ENCODE measurements around the gene PFKP.

PFKP gene

GRCh38 chr10:3062502-3063186 is 4.7 kb upstream of the PFKP start:
- no peak for ATAC-seq (ENCODE audit: insufficient read depth, low read depth)
- H2AFZ ChIP-seq (ENCODE audit: low read depth, low read length): no peak overlapping the region
- no peak for DNase-seq
- peaks cover 5% of the 10 kb centered on the region for H3K27me3 ChIP-seq (ENCODE audit: insufficient read depth, low read length, poor library complexity)
- no peak overlapping the region for H3K4me3 ChIP-seq (ENCODE audit: low read depth in 1 of 2, low read length in 2 of 2)
- H3K79me2 ChIP-seq (ENCODE audit: insufficient read depth, low read length): peaks cover 2% of the 10 kb centered on the region
- H4K20me1 ChIP-seq (ENCODE audit: insufficient read depth, low read length): no peaks in the 10 kb centered on the region; the same call in 1 of the 2 replicates
- no peaks in the 10 kb centered on the region for H3K9me3 ChIP-seq (ENCODE audit: insufficient read depth, low read length, severe bottlenecking)
- H3K9ac ChIP-seq (ENCODE audit: low read depth, low read length): no peak overlapping the region
- H3K4me2 ChIP-seq (ENCODE audit: insufficient read depth, low read length): no peak overlapping the region
- H3K27ac ChIP-seq (ENCODE audit: low read length): no peak overlapping the region
- TF ChIP-seq, protein P1, sequence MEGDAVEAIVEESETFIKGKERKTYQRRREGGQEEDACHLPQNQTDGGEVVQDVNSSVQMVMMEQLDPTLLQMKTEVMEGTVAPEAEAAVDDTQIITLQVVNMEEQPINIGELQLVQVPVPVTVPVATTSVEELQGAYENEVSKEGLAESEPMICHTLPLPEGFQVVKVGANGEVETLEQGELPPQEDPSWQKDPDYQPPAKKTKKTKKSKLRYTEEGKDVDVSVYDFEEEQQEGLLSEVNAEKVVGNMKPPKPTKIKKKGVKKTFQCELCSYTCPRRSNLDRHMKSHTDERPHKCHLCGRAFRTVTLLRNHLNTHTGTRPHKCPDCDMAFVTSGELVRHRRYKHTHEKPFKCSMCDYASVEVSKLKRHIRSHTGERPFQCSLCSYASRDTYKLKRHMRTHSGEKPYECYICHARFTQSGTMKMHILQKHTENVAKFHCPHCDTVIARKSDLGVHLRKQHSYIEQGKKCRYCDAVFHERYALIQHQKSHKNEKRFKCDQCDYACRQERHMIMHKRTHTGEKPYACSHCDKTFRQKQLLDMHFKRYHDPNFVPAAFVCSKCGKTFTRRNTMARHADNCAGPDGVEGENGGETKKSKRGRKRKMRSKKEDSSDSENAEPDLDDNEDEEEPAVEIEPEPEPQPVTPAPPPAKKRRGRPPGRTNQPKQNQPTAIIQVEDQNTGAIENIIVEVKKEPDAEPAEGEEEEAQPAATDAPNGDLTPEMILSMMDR (IDR thresholded peaks at IDR 0.05; ENCODE audit: borderline replicate concordance, extremely low read depth, low read length, poor library complexity, severe bottlenecking): no peak
- no peak for TF ChIP-seq EZH2 (IDR thresholded peaks at IDR 0.05; ENCODE audit: borderline replicate concordance, low read depth, low read length, severe bottlenecking)
- peaks cover 4% of the 10 kb centered on the region for H3K4me1 ChIP-seq (ENCODE audit: insufficient read depth, low read length)
- no peaks in the 10 kb centered on the region for H3K36me3 ChIP-seq (ENCODE audit: insufficient read depth, low read length)

GRCh38 chr10:3064423-3064822 is 2.9 kb upstream of the PFKP start:
- peaks cover 20% of the 10 kb centered on the region for H3K79me2 ChIP-seq (ENCODE audit: insufficient read depth, low read length)
- H4K20me1 ChIP-seq (ENCODE audit: insufficient read depth, low read length): peaks cover 4% of the 10 kb centered on the region
- no peak overlapping the region for H2AFZ ChIP-seq (ENCODE audit: low read depth, low read length)
- peaks cover 5% of the 10 kb centered on the region for H3K27me3 ChIP-seq (ENCODE audit: insufficient read depth, low read length, poor library complexity)
- H3K36me3 ChIP-seq (ENCODE audit: insufficient read depth, low read length): peaks cover 11% of the 10 kb centered on the region
- H3K9me3 ChIP-seq (ENCODE audit: insufficient read depth, low read length, severe bottlenecking): no peaks in the 10 kb centered on the region
- peaks cover 8% of the 10 kb centered on the region for H3K4me1 ChIP-seq (ENCODE audit: insufficient read depth, low read length)
- H3K4me2 ChIP-seq (ENCODE audit: insufficient read depth, low read length): no peak overlapping the region
- ATAC-seq (ENCODE audit: insufficient read depth, low read depth): no peak
- no peak for DNase-seq
- no peak overlapping the region for H3K4me3 ChIP-seq (ENCODE audit: low read depth in 1 of 2, low read length in 2 of 2)
- no peak for TF ChIP-seq EZH2 (IDR thresholded peaks at IDR 0.05; ENCODE audit: borderline replicate concordance, low read depth, low read length, severe bottlenecking)
- TF ChIP-seq, protein P1 (IDR thresholded peaks at IDR 0.05; ENCODE audit: borderline replicate concordance, extremely low read depth, low read length, poor library complexity, severe bottlenecking): no peak
- H3K9ac ChIP-seq (ENCODE audit: low read depth, low read length): no peak overlapping the region
- H3K27ac ChIP-seq (ENCODE audit: low read length): no peak overlapping the region

DNA sequence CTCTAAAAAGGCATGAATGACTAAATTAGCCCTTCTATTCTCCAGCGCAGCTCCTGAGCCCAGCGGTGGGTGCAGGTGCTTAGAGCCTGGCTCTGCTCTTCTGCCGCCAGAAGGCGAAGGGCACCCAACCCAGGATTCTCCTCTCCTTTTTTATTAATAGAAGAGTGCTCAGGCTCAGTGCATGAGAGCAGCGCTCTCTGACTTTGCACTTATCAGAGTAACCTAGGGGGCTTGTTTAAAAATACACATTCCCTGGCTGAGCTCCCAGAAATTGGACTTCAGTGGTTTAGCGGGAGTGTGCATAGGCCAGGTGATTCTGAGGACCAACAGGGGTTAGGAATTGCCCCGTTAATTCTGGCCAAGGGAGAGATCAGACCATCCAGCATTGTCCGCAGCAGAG is 1.7 kb upstream of the PFKP start:
- TF ChIP-seq, protein P1 (IDR thresholded peaks at IDR 0.05; ENCODE audit: borderline replicate concordance, extremely low read depth, low read length, poor library complexity, severe bottlenecking): no peak
- no peak for TF ChIP-seq EZH2 (IDR thresholded peaks at IDR 0.05; ENCODE audit: borderline replicate concordance, low read depth, low read length, severe bottlenecking)
- no peak overlapping the region for H3K27ac ChIP-seq (ENCODE audit: low read length)
- H3K36me3 ChIP-seq (ENCODE audit: insufficient read depth, low read length): peaks cover 23% of the 10 kb centered on the region
- H3K4me1 ChIP-seq (ENCODE audit: insufficient read depth, low read length): peaks cover 20% of the 10 kb centered on the region
- no peak for DNase-seq
- no peak overlapping the region for H2AFZ ChIP-seq (ENCODE audit: low read depth, low read length)
- no peak overlapping the region for H3K4me2 ChIP-seq (ENCODE audit: insufficient read depth, low read length)
- ATAC-seq (ENCODE audit: insufficient read depth, low read depth): no peak
- peaks cover 16% of the 10 kb centered on the region for H4K20me1 ChIP-seq (ENCODE audit: insufficient read depth, low read length)
- H3K9me3 ChIP-seq (ENCODE audit: insufficient read depth, low read length, severe bottlenecking): no peaks in the 10 kb centered on the region
- H3K9ac ChIP-seq (ENCODE audit: low read depth, low read length): no peak overlapping the region
- H3K27me3 ChIP-seq (ENCODE audit: insufficient read depth, low read length, poor library complexity): no peaks in the 10 kb centered on the region
- H3K4me3 ChIP-seq (ENCODE audit: low read depth in 1 of 2, low read length in 2 of 2): no peak overlapping the region
- H3K79me2 ChIP-seq (ENCODE audit: insufficient read depth, low read length): peaks cover 32% of the 10 kb centered on the region
